Testis (tissue), 2 donors: ENCODE data around the gene CARMIL3.
"Not testable (repeated sequence)": the region's sequence is repeated elsewhere in the genome, so short reads cannot be mapped to it uniquely, and the experiment has no call there.

Source experiments
- CTCF ChIP-seq, 3 experiments: fragments of 450-650 bp in 2 of 3; fragments of 200-600 bp in 1 of 3; sonication (generic) in 1 of 3; IDR thresholded peaks; one replicate each; pipeline ENCODE4 v1.5.1; 2016 to 2019; ENCODE audit warnings: antibody characterized with exemption in 3 of 3, mild to moderate bottlenecking in 2 of 3, moderate library complexity in 1 of 3
- POLR2A ChIP-seq: fragments of 450-650 bp; IDR thresholded peaks from one replicate; pipeline ENCODE4 v1.6.1; 2017; ENCODE audit warnings: antibody characterized with exemption, mild to moderate bottlenecking, moderate library complexity

DNA sequence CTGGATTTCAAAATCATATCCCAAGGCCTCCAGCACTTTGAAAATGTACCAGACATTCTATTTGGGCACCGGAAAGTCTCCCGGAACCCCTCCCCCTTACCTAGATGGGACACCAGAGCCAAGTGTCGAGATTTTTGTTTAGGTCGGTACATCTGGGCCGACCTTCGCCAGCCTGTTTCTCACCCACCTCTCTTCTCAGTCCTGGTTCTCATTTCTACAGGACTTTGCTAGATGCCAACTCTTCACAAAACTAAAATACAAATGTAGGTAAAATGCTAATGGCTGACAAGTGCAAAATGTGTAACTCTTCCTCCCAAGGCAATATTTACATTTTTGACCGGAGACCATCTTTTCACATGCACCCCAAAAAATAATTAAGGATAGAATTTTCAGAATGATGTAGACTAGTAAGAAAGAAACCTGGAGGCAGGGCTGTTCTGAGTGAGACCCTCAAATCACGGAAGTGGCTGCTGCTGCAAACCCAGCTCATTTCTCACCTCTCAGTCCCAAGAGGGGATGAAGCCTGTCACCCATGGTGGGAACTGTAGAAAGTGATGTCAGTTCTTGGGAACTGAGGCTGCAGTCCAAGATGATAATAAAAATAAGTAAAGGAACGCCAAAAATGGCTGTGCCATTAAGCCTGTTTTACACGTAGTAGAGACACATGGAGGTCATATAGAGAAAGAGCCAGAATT lies 14.7 kb upstream of the CARMIL3 start:
- not testable (repeated sequence) for TF ChIP-seq CTCF (IDR thresholded peaks at IDR 0.05); POLR2A
